Caco-2 (cell line): ENCODE data around the gene ZSCAN31. TPM values are rescaled to one million over a fixed set of nuclear protein-coding genes. Genes with fewer than 3 reads are reported as not detected.

Experiments used
- BruUV-seq: library from RNA; stranded (reverse); fragments of 400-500 nt; replicated peaks from 2 replicates; lab custom pipeline; 2021; lab: Mats Ljungman, UMichigan
- CTCF ChIA-PET: fragments of 300-600 bp; sonication (Branson Sonifier 250); formaldehyde crosslinking; loops from one replicate; lab custom pipeline; 2022; ENCODE audit warnings: antibody characterized with exemption; lab: Charles Lee
- POLR2A ChIA-PET: fragments of 300-600 bp; sonication (Branson Sonifier 250); formaldehyde crosslinking; loops from one replicate; lab custom pipeline; 2022; ENCODE audit warnings: antibody characterized with exemption; lab: Charles Lee
- DNase-seq, 2 experiments: peaks; one replicate each; pipeline versions ENCODE4 v3.0.0 to v3.0.0-alpha.2; 2020 to 2022
- H3K27me3 ChIP-seq: replicated peaks from 2 replicates; pipeline ENCODE4 v1.6.0; 2011; ENCODE audit warnings: low read length; ENCODE audit not compliant: control insufficient read depth, insufficient read depth
- H3K36me3 ChIP-seq: 2 replicates; pipeline ENCODE4 v1.5.1; 2011; ENCODE audit warnings: low read length; ENCODE audit not compliant: control insufficient read depth, insufficient read depth
- H3K4me1 ChIP-seq: fragments of 250-450 bp; sonication (Bioruptor Pico); 2 replicates; pipeline ENCODE4 v1.5.1; 2020; ENCODE audit warnings: mild to moderate bottlenecking
- H3K4me3 ChIP-seq: 2 replicates; pipeline ENCODE4 v1.5.1; 2011; ENCODE audit warnings: low read depth, mild to moderate bottlenecking, control low read depth, low read length
- H3K9me3 ChIP-seq: fragments of 250-450 bp; sonication (Bioruptor Pico); 2 replicates; pipeline ENCODE4 v1.5.1; 2020; ENCODE audit warnings: mild to moderate bottlenecking, moderate library complexity
- H3K27ac Mint-ChIP-seq: one replicate; pipeline ENCODE4 v1.8.0; 2022; ENCODE audit warnings: mixed read lengths; ENCODE audit not compliant: unreplicated experiment
- H3K27me3 Mint-ChIP-seq: one replicate; pipeline ENCODE4 v1.8.0; 2022; ENCODE audit warnings: mixed read lengths; ENCODE audit not compliant: insufficient read depth, unreplicated experiment
- H3K36me3 Mint-ChIP-seq: one replicate; pipeline ENCODE4 v1.8.0; 2022; ENCODE audit warnings: mild to moderate bottlenecking, mixed read lengths; ENCODE audit not compliant: insufficient read depth, unreplicated experiment
- H3K4me1 Mint-ChIP-seq: one replicate; pipeline ENCODE4 v1.8.0; 2022; ENCODE audit warnings: low read depth, mixed read lengths; ENCODE audit not compliant: unreplicated experiment
- H3K4me3 Mint-ChIP-seq: one replicate; pipeline ENCODE4 v1.8.0; 2022; ENCODE audit warnings: mild to moderate bottlenecking, moderate library complexity, mixed read lengths; ENCODE audit not compliant: unreplicated experiment
- H3K9me3 Mint-ChIP-seq: one replicate; pipeline ENCODE4 v1.8.0; 2022; ENCODE audit warnings: mixed read lengths; ENCODE audit not compliant: unreplicated experiment
- CTCF ChIP-seq, 2 experiments: fragments of 200-600 bp in 1 of 2; IDR thresholded peaks; 1 replicate in 1 of 2; 2 replicates in 1 of 2; pipeline versions ENCODE4 v1.5.1 to v1.8.0; 2011 to 2022; ENCODE audit warnings: antibody characterized with exemption in 1 of 2, control low read depth in 1 of 2, inconsistent platforms in 1 of 2, low read depth in 1 of 2, low read length in 1 of 2, mild to moderate bottlenecking in 1 of 2, moderate library complexity in 1 of 2; ENCODE audit not compliant: insufficient read depth in 1 of 2, severe bottlenecking in 1 of 2, unreplicated experiment in 1 of 2
- intact Hi-C: fragments of 100-400 bp; cut with micrococcal nuclease; formaldehyde crosslinking; loops from one replicate; pipeline ENCODE4 v1.10.0; 2022; ENCODE audit not compliant: unreplicated experiment
- total RNA-seq: library from RNA; stranded (reverse); gene quantifications from 2 replicates; pipeline ENCODE4 v1.2.3, GENCODE V29; 2022

Gene ZSCAN31
- total RNA-seq, 1 experiment from 2014 or later = 1.7 TPM

GRCh38 chr6:28282926-28283325, 53.0 kb downstream of the ZSCAN31 start:
- no peak for DNase-seq
- Mint-ChIP-seq H3K36me3 (peaks cover 9% of the 10 kb centered on the region), H3K4me3 (no peak overlapping the region), H3K27me3 (no peaks in the 10 kb centered on the region), H3K9me3 (no peaks in the 10 kb centered on the region), H3K27ac (no peak overlapping the region), H3K4me1 (peaks cover 10% of the 10 kb centered on the region)
- ChIA-PET CTCF (interaction anchor here (0.9 kb wide), 1 partner anchor 73 kb away, joined by 3 read pairs; no protein-coding TSS in a partner anchor), POLR2A (no interaction called here)
- H3K27me3 ChIP-seq = no peaks in the 10 kb centered on the region
- no TSS peak for BruUV-seq
- no peak for TF ChIP-seq CTCF (IDR thresholded peaks at IDR 0.05; ENCODE audit: insufficient read depth in 1 of 2, low read depth in 1 of 2, low read length in 1 of 2, severe bottlenecking in 1 of 2, unreplicated experiment in 1 of 2)
- H3K9me3 ChIP-seq = no peaks in the 10 kb centered on the region
- intact Hi-C loops = loop anchor here (5.0 kb wide), 1 partner anchor 54 kb away; the partner anchor contains the start of gene ZSCAN31
- H3K4me1 ChIP-seq = 0 out of 2 replicates have a peak, but pooled peaks cover 4% of the 10 kb centered on the region
- H3K4me3 ChIP-seq = no peak overlapping the region
- H3K36me3 ChIP-seq = no peaks in the 10 kb centered on the region; the same call in 1 of the 2 replicates

DNA sequence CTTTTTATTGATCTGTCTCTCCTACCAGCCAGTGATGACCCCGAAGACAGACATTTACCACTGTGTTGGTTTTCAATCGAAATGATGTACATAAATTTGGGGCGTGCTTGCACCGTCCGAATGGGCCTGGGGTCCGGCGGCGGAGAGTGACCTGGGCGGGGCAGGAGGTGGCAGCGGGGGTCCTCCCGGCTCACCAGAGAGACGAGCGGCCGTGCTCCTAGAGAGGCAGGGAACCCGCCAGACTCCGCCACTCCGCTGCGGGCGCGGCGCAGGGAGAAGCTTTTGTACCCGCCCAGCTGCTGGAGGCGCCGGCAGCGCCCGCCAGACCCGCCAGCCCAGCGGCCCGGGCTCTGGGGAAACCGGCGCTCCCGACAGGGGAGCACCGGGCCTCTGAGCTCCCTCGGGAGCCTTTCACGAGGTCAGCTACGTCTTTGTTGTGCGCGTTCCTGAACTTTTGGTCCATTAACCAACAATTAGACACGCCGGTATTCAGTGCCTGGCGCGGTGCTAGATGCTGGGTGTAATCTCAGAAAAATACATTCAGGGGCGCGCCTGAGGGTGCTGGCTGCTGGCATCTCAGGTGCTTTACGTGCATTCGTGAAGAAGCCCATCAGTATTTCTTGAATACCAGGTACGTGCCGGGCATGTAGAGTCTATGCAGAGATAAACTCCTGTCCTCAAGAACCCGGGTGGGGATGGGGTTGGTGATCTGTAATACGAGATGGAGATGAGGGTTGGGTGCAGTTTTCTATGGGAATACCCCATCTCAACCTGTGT, 54.5 kb downstream of the ZSCAN31 start, which contains the start of gene PGBD1:
TSS of gene PGBD1 (plus strand) at position 285 of the 777 bp plus-strand sequence. CDS start 2,242 bp downstream, outside the sequence.
- H3K4me1 Mint-ChIP-seq = peaks cover 10% of the 10 kb centered on the region
- DNase-seq = peak; percentile 81 to 84
- peaks cover 4% of the 10 kb centered on the region for H3K36me3 Mint-ChIP-seq
- Histone ChIP-seq H3K9me3 (no peaks in the 10 kb centered on the region), H3K4me1 (0 out of 2 replicates have a peak, but pooled peaks cover 4% of the 10 kb centered on the region), H3K36me3 (no peaks in the 10 kb centered on the region; the same call in 1 of the 2 replicates), H3K4me3 (peak within 1 kb of the TSS; percentile 74), H3K27me3 (no peaks in the 10 kb centered on the region)
- intact Hi-C loops = loop anchor here (1.0 to 5.0 kb wide), 5 partner anchors 14 to 102 kb away; partner anchors contain the start of genes ZKSCAN3, ZKSCAN4, ZSCAN26 and ZSCAN31
- H3K27me3 Mint-ChIP-seq = no peaks in the 10 kb centered on the region
- peak within 1 kb of the TSS; percentile 85 for H3K4me3 Mint-ChIP-seq
- BruUV-seq = no TSS peak
- no peak for TF ChIP-seq CTCF (IDR thresholded peaks at IDR 0.05; ENCODE audit: insufficient read depth in 1 of 2, low read depth in 1 of 2, low read length in 1 of 2, severe bottlenecking in 1 of 2, unreplicated experiment in 1 of 2)
- no peak within 1 kb of the TSS for H3K27ac Mint-ChIP-seq
- H3K9me3 Mint-ChIP-seq = no peaks in the 10 kb centered on the region
- CTCF ChIA-PET = interaction anchor here (1.0 to 2.2 kb wide), 2 partner anchors 75 to 102 kb away, joined by 3 to 14 read pairs; no protein-coding TSS in a partner anchor
- POLR2A ChIA-PET = interaction anchor here (0.5 to 0.7 kb wide), 5 partner anchors 14 to 1109 kb away, joined by 3 to 6 read pairs (median 4); partner anchors contain the start of gene ZSCAN26
